Measurements from ENCODE around the gene C16orf90.

DNA sequence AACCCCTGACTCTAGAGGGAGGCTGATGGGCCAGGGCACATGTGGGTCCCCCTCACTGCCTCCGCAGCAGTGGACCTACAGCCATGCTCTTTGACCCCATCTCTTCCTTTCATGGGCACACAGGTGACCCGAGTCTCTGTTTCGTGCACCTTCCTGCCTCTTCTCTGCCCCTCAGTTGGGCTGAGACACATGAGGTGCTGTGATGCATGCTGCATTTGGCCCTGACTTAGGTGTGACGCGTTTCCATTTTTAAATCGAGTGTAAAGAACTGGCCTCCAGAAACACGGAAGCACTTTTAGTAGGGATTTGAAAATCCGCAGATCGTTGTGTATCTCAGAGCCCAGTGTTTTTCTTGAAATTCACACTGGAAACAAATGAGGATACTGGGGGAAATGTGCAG, 24.6 kb downstream of the C16orf90 start:
- no peak for TF ChIP-seq CTCF (conservative IDR thresholded peaks at IDR 0.05; ENCODE audit: low read length)
- no peak for TF ChIP-seq EZH2phosphoT487 (IDR thresholded peaks at IDR 0.05; ENCODE audit: borderline replicate concordance, low read depth, low read length)

Measured in OCI-LY7 (cell line).